ENCODE results near the gene ALK. TPM values are rescaled to one million over a fixed set of nuclear protein-coding genes. Genes with fewer than 3 reads are reported as not detected.
A peak's percentile ranks its signal among the peaks of the same experiment; 100 is the strongest.

Gene ALK
- polyA plus RNA-seq, 1 of the 3 experiments (the other 2 are of a cell fraction) = 0.30 TPM

GRCh38 chr2:29518010-29518409 is 403.4 kb downstream of the ALK start:
- peaks cover 0 to 3% of the 10 kb centered on the region in 2 experiments for H3K36me3 ChIP-seq (replicated peaks in 1 of 2; ENCODE audit: control insufficient read depth in 1 of 2, insufficient read depth in 2 of 2, low read length in 1 of 2)
- H3K9me2 ChIP-seq = no peaks in the 10 kb centered on the region
- no peaks in the 10 kb centered on the region for H3F3A ChIP-seq (replicated peaks; ENCODE audit: insufficient read depth)
- H3K4me3 ChIP-seq (ENCODE audit: low read depth in 2 of 2, low read length in 1 of 2) = no peak overlapping the region
- H3K9me3 ChIP-seq = no peaks in the 10 kb centered on the region
- H3K9ac ChIP-seq = no peak overlapping the region
- 16% methylated on average over 2 of the region's 2 CpGs for WGBS (ENCODE audit: low lambda C conversion rate)
- peak overlapping the region; percentile 22; the same call in 1 of the 2 replicates for H3K4me2 ChIP-seq
- no peaks in the 10 kb centered on the region for H4K20me1 ChIP-seq (ENCODE audit: insufficient read depth)
- no peak overlapping the region for H2AFZ ChIP-seq (ENCODE audit: low read depth)
- CTCF ChIA-PET = interaction anchor here (0.6 to 5.7 kb wide), 14 partner anchors 9 to 508 kb away, joined by 3 to 33 read pairs (median 4); no protein-coding TSS in a partner anchor
- H3K27ac ChIP-seq (ENCODE audit: low read depth in 2 of 2, low read length in 1 of 2) = peak overlapping the region; percentile 47 to 100
- peak; percentile 60 for DNase-seq
- H3K79me2 ChIP-seq (ENCODE audit: insufficient read depth) = no peaks in the 10 kb centered on the region
- POLR2A ChIA-PET = interaction anchor here (0.9 to 3.9 kb wide), 14 partner anchors 11 to 402 kb away, joined by 3 to 26 read pairs (median 8); partner anchors contain the start of gene ALK
- H3K27me3 ChIP-seq (ENCODE audit: insufficient read depth) = no peaks in the 10 kb centered on the region
- H3K4me1 ChIP-seq (ENCODE audit: control insufficient read depth in 1 of 2, insufficient read depth in 2 of 2, low read depth in 1 of 2, low read length in 1 of 2) = peaks cover 9 to 66% of the 10 kb centered on the region in 2 experiments; a peak in 2 of 4 replicates
- TF ChIP-seq MAX (IDR thresholded peaks at IDR 0.05; ENCODE audit: low read depth) (no peak), EP300 (IDR thresholded peaks at IDR 0.05; ENCODE audit: borderline replicate concordance in 1 of 2, low read depth in 1 of 2, low read length in 1 of 2) (peak in 1 of 2 experiments; percentile 97; a peak in 2 of 4 replicates), RCOR1 (IDR thresholded peaks at IDR 0.05; ENCODE audit: low read length) (peak; percentile 93), NFIC (IDR thresholded peaks at IDR 0.05; ENCODE audit: borderline replicate concordance) (no peak), SIN3A (IDR thresholded peaks at IDR 0.05; ENCODE audit: borderline replicate concordance, low read depth, low read length) (no peak), CTCF (IDR thresholded peaks at IDR 0.05) (no peak), GATA2 (CRISPR knock-in tag; IDR thresholded peaks at IDR 0.05) (peak; percentile 12; the same call in 1 of the 2 replicates), GABPA (IDR thresholded peaks at IDR 0.05; ENCODE audit: low read depth) (no peak), ZBTB33 (IDR thresholded peaks at IDR 0.05; ENCODE audit: borderline replicate concordance, low read depth) (no peak), NRF1 (IDR thresholded peaks at IDR 0.05; ENCODE audit: low read depth, low read length) (no peak), TAF1 (IDR thresholded peaks at IDR 0.05; ENCODE audit: borderline replicate concordance, low read depth, low read length) (no peak), REST (IDR thresholded peaks at IDR 0.05; ENCODE audit: low read depth, low read length) (no peak), JUND (IDR thresholded peaks at IDR 0.05) (no peak), FOSL2 (IDR thresholded peaks at IDR 0.05; ENCODE audit: borderline replicate concordance, low read depth) (no peak), TEAD4 (IDR thresholded peaks at IDR 0.05; ENCODE audit: borderline replicate concordance, insufficient read depth) (no peak), TCF12 (IDR thresholded peaks at IDR 0.05) (peak; percentile 48), ELF1 (IDR thresholded peaks at IDR 0.05) (no peak), FOXJ3 (CRISPR knock-in tag; IDR thresholded peaks at IDR 0.05) (peak; percentile 85), USF2 (IDR thresholded peaks at IDR 0.05; ENCODE audit: borderline replicate concordance, low read depth, low read length) (no peak), RAD21 (IDR thresholded peaks at IDR 0.05; ENCODE audit: low read length) (peak; percentile 38), IRF3 (IDR thresholded peaks at IDR 0.05; ENCODE audit: low read depth, low read length) (no peak), CHD2 (IDR thresholded peaks at IDR 0.05; ENCODE audit: low read length, partially characterized antibody) (peak; percentile 59), EZH2phosphoT487 (IDR thresholded peaks at IDR 0.05; ENCODE audit: borderline replicate concordance, low read depth) (no peak), YY1 (IDR thresholded peaks at IDR 0.05; ENCODE audit: low read depth) (no peak), FOXM1 (IDR thresholded peaks at IDR 0.05; ENCODE audit: low read depth) (peak; percentile 31; the same call in 1 of the 2 replicates)
